HG03025 (cell line): Measurements from ENCODE around the gene SESTD1.

Experiments
- ATAC-seq: cut with Tn5 transposase; IDR thresholded peaks from one replicate; pipeline ENCODE4 v1.9.1; 2021; ENCODE audit warnings: mild to moderate bottlenecking, moderate library complexity; ENCODE audit not compliant: unreplicated experiment, low FRiP score

The SESTD1 gene

GRCh38 chr2:179264368-179265081 lies at the start of gene SESTD1:
SESTD1 (minus strand) TSS chr2:179264832; CDS start chr2:179191841, 72,991 bp downstream.
- ATAC-seq = peak; percentile 76

DNA sequence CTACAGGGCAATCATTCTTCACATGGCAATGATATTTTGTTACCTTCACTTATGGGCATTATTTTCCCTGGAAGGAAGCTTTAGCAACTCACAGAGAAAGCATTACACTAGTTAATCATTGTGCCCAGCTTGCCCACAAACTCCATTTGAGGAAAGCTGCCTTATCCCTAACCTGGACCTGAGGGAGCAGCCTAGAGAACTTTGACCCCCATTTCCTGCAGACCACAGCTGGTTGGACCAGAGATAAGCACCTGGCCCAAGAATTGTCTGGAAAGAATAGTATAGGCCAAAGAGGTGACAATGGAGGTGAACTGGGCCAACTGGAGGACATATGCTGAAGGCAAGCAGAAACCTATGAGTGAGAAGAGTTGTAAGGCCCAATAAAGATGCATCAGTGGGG lies 48.4 kb upstream of the SESTD1 start:
- ATAC-seq = no peak

- ATAC-seq = no peak
Observed at GRCh38 chr2:179311101-179311500, 46.5 kb upstream of the SESTD1 start.

GRCh38 chr2:179307616-179308371 lies 43.2 kb upstream of the SESTD1 start:
- no peak for ATAC-seq

DNA sequence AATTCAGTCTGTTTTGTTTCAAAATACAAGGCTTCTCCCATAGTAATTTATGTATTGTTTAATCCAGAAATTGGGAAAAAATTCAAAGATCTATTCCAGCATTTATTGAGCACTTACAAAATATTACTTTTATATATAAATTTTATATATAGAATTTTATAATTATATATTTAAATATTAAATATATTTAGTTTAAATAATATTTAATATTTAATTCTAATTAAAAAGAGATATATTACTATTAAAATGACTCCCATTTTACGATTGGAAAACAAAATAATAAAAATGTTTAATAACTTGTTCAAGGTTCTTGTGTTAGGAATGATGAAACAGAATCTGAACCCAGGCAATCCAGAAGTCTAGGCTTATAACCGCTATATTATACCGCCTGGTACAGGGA lies 40.5 kb upstream of the SESTD1 start:
- ATAC-seq = no peak

DNA sequence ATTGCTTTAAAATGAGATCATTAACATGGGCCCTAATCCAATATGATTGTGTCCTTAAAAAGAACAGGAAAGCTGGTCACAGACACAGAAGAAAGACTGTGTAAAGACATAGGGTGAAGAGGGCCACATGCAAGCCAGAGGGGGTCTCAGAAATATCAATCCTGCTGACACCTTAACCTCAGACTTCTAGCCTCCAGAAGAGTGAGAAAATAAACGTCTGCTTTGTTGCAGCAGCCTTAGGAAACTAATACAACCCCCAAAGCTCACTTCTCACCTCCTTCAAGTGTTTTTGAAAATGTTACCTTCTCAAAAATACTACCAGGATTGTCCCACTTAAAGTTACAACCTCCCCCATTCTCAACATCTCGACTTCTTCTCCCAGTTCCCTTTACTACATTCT lies 39.8 kb upstream of the SESTD1 start:
- no peak for ATAC-seq

DNA sequence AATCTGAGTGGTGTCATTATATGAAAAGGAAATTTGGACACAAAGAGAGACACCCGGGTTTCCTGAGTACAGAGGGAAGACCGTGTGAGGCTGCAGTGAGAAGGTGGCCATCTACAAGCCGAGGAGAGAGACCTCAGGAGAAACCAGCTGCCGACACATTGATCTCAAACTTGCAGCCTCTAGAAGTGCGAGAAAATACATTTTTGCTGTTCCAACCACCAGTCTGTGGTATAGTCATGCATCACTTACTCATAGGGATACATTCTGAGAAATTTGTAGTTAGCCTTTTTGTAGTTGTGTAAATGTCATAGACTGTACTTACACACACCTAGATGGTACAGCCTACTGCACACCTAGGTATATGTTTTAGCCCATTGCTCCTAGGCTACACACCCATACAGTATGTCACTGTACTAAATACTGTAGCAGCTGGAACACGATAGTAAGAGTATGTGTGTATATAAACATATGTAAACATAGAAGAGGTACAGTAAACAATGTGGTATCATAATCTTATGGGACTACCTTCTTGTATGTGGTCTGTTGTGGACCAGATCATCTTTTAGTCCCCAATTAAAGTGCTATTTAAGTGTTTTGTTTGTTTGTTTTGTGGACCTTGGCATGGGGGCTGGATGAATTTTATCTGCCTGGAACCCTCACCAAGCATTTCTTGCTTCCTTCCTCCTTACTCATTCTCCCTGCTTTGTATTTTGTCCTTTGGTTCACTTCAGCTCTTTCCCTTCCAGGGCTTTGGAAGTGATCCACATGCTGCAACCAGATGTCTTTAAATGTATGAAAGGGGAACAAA lies 38.3 kb upstream of the SESTD1 start:
- ATAC-seq = no peak

- ATAC-seq = no peak
Observed at GRCh38 chr2:179302149-179302548, 37.5 kb upstream of the SESTD1 start.

DNA sequence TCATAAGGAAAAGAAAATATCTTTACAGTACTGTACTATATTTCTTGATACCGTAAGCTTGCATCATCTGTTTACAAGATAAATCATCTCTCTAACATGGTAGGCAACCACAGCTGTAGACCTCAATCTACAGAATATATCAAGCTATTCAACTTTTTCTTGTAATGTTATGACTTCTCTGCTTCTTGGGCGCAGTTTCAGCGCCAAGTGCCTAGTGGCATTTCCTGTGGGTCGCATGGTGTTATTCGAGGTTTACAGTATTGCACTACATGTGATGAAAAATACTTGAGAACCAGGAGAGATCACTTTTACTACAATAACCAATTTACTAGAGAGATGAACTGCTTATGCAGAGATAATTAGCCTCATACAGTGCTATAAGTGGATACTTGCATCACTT lies 34.0 kb upstream of the SESTD1 start:
- ATAC-seq = no peak

GRCh38 chr2:179297927-179298326 lies 33.3 kb upstream of the SESTD1 start:
- no peak for ATAC-seq

- no peak for ATAC-seq
Observed at GRCh38 chr2:179290329-179290728, 25.7 kb upstream of the SESTD1 start.

GRCh38 chr2:179285060-179285459 lies 20.4 kb upstream of the SESTD1 start:
- ATAC-seq = no peak

DNA sequence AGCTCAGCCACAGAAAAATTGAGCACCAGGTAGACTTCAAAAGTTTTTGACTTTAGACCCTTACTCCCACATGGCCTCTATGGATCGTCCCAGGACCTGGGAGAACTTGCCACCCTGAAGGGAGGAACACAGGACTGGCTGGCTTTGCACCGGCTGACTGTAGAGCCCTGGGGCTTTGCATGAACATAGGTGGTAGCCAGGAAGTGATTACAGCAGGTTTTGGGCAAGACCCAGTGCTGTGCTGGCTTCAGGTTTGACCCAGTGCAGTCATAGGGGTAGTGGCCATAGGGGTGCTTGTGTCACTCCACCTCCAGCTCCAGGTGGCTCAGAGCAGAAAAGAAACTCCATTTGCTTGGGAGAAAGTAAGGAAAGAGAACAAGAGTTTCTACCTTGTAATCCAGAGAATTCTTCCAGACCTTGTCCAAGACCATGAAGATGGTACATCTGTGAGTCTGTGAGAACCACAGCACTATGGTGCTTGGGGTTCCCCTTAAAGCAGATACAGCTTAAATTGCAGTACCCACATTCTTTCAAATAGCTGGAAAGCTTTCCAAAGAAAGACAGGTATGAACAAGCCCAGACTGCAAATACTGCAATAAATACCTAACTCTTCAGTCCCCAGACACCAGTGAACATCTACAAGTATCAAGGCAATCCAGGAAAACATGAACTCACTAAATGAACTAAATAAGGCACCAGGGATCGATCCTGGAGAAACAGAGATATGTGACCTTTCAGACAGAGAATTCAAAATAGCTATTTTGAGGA lies 13.0 kb upstream of the SESTD1 start:
- no peak for ATAC-seq

DNA sequence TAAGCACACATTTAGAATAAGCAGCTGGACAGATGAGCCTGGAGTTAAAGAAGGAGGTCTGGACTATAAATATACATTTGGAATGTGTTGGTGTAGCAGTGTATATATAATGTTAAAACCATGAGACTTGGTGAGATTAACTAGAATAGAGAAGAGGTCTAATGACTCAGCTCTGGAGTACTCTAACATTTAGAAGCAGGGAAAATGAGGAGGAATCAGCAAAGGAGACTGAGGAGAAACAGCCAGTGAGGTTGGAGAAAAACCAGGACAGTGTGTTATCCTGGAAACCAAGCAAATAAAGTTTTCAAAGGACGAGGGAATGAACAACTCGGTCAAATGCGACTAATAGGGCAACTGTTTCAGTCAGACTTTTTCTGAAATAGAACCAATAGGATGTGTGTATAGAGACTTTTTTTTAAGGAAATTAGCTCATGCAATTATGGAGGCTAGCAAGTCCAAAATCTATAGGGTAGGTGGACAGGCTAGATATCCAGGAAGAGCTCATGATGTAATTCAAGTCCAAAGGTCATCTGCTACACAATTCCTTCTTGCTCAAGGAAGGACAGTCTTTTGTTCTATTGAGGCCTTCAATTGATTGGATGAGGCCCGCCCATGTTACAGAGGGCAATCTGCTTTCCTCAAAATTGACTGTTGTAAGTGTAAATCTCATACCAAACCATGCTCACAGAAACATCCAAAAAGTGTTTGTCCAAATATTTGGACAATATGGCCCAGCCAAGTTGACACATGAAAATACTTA lies 10.8 kb upstream of the SESTD1 start:
- no peak for ATAC-seq

DNA sequence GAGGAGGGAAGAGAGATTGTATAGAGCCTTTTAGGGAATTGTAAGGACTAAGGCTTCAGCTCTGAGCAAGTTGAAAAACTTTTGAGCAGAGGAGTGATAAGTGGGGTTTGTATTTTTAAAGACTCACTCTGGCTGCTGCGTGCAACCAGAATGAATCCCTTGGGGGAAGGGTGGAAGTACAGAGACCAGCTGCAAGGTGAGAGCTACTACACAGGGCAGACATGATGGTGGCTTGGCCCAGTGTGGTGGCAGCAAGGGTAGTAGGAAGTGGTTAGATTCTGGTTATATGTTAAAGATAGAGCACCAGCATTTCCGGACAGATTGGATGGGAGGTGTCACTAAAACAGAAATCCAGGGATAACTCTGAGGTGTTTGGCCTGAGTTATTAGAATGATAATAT lies 10.1 kb upstream of the SESTD1 start:
- peak; percentile 77 for ATAC-seq

DNA sequence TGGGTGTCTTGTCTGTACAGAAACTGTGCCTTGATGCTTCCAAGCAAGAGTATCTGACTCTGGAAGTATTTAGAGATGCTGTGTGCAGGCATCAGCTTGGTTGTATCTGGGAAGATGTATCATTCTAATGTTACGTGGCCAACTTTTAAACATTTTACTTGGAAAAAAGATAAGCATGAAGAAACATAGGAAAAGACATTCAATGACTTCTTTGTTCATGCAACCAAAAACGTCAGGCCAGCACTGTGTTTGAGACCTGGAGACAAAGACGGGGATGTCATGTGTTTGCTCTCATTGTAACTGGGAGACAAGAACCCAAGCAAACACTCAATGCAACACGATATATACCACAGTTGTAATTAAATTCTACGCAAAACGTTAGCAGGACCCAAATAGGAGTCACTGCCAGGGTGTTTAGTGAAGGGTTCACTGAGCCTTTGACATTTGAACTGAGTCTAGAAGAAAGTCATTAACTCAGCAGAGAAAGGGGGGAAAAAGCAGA lies 8.9 kb upstream of the SESTD1 start:
- no peak for ATAC-seq

DNA sequence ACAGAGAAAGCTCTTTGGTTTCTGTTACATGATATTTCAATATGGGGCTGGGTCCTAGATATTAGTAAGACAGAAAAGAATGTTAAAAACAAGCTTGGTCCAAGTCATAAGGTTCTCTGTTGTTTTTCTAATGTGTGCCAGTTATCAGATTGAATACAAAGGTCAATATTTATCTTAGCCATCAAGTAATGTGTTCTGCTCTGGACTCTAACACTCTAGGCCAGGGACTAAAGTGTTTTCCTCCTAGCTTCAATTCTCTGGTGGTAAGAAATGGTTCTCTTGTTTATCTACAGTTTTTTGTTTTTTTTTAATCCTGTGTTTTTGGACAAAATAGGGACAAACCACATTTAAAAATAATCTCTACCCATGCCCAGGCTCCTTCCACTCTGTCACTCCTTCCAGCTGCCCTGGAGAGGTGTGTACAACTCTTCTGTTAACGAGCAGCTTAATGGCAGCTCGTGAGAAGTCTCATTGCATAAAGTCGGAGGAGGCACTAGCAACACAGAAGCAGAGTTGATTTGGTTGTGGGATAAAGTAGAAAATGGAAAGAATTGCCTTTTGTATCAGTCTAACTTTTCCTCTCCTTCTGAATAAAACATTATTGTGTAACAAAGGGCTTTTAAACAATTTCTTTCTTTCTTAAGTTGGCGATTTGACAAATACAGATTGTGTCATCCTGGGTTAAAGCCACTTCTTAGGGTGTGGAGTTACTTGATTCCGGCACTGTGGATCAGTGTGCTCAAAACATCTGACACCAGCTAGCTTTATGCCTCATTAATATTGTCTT lies 8.0 kb upstream of the SESTD1 start:
- ATAC-seq = no peak

DNA sequence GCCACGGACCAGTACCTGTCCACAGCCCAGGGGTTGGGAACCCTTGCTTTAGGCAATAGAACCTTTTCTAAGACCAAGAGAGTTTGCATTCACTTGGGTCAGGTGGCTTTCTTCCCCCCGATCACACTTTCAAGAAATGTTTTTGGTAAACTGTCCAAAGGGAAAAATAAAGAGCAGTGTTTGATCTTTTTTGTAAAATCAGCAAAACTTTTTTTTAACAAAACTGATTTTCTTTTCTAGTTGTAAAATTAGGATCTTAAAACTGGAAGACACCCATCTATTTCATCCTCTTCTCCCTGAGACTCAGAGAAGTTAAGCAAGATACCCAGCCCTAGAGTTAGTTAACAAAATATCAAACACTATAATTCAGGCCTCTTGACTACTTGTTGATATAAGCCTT lies 6.1 kb upstream of the SESTD1 start:
- no peak for ATAC-seq
